Measurements from ENCODE around the gene CYP2S1.

The CYP2S1 gene

DNA sequence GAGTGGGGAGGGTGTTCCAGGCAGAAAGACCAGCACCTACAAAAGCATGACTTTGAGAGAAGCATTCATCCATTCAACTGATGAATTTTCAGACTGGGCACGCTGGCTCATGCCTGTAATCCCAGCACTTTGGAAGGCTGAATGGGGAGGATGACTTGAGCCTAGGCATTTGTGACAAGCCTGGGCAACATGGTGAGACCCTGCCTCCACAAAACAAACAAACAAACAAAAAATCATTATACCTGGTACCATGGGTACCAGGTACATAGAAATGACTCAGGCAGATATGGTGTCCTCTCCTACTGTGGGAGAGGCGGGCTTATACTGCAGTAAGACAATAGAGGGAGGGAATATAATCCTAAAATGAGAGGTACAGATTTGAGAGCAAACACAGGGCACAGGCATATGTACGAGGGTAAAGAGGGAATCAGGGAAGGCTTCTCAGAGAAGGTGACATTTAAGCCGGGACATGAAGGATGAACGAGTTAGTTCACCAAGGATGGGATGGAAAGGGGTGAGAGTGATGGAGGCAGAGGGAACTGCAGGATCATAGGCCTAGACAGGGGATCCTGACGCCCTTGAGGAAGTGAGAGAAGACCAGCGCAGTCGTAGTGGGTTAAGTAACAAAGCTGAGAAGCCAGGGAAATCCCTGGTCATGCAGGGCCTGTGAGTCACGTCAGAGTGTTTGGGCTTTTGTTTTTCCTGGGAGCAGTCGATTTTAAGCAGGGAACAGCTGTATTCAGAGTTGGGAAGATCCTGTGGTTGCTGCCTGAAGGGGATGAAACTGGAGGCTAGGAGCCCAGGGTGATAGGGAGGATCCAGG lies 2.9 kb downstream of the CYP2S1 start:
- DNase-seq (ENCODE audit: low read depth) = no peak

DNA sequence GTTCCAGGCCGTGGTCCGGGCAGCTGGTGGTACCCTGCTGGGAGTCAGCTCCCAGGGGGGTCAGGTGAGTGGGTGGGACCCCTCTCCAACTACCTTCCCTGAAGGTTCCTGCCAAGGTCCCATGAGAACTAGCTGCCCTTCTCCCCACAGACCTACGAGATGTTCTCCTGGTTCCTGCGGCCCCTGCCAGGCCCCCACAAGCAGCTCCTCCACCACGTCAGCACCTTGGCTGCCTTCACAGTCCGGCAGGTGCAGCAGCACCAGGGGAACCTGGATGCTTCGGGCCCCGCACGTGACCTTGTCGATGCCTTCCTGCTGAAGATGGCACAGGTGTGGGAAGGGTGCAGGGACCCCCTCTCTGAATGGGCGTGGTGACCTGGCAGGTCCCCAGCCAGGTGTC lies 5.5 kb downstream of the CYP2S1 start:
- no peak for DNase-seq (ENCODE audit: low read depth)

DNA sequence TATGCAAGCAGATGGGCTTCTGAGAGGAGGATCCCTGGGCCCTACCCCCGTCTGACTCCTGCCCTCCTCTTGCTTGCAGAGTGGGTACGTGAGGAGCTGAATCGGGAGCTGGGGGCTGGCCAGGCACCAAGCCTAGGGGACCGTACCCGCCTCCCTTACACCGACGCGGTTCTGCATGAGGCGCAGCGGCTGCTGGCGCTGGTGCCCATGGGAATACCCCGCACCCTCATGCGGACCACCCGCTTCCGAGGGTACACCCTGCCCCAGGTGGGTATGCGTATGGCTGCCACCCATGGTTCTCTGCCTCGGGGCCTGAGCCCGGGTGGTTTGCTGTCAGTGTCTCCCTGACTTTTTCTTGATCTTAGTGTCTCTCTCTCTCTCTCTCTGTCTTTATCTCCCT lies 10.4 kb downstream of the CYP2S1 start:
- no peak for DNase-seq (ENCODE audit: low read depth)

DNA sequence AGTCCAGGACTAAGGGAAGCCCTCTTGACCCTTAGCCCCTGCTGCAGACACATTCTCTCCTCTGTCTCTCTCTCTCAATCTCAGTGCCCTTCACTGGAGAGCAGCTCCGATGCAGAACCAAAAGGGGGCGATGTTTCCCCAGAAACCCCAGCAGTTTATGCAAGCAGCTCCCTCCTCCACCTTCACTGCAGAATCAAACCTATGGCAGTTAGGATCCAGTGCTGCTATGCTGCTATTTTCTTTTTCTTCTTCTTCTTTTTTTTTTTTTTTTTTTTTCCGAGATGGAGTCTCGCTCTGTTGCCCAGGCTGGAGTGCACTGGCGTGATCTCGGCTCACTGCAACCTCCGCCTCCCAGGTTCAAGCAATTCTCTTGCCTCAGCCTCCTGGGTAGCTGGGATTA lies 11.3 kb downstream of the CYP2S1 start:
- DNase-seq (ENCODE audit: low read depth) = peak; percentile 78

DNA sequence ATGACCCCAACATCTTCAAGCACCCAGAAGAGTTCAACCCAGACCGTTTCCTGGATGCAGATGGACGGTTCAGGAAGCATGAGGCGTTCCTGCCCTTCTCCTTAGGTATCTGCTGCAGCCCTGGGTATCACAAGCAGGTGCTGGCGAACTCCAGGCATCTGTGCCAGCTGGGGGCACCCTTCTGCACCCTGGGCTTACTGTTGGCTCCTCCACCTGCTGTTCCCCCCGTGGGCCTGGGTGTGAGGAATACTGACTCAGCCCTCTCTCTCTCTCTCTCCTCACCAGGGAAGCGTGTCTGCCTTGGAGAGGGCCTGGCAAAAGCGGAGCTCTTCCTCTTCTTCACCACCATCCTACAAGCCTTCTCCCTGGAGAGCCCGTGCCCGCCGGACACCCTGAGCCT lies 13.0 kb downstream of the CYP2S1 start:
- DNase-seq (ENCODE audit: low read depth) = no peak

DNA sequence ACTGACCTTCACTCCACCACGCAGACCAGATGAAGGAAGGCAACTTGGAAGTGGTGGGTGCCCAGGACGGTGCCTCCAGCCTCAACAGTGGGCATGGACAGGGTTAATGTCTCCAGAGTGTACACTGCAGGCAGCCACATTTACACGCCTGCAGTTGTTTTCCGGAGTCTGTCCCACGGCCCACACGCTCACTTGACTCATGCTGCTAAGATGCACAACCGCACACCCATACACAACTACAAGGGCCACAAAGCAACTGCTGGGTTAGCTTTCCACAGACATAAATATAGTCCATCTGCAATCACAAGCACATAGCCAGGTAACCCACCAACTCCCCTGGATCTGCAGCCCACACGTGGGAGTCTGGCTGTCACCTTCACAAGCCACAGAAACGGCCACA lies 13.4 kb downstream of the CYP2S1 start:
- no peak for DNase-seq (ENCODE audit: low read depth)

DNA sequence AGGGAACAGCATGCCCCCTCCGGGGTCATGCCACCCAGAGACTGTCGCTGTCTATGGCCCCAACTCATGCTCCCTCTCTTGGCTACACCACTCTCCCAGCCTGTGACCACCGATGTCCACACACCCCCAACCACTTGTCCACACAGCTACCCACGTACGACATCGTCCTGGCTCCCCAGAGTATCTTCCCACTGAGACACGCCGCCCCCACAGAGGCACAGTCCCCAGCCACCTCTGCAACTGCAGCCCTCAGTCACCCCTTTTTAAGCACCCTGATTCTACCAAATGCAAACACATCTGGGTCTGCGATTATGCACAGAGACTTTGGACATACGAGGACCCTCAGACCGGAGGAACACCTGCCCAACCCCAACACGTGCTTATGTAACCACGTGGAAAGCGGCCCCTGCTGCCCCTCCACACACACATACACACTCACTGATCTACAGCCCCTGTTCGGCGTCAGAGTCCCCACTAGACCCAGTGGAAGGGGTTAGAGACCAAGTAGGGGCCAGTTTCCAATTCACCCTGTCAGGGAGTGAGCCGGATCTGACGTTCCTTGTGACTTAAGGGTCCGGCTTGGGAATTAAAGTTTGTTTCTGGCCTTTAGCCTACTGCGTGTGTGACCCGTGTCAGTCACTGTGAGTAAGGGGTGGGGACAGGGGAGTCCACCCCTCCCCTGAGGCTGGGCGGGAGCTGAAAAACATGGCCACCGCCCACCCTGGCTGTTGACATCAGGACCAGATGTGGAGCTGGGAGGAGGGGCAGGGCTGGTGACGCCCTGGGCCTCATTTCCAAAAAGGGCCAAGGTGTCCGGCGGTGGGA lies 14.1 kb downstream of the CYP2S1 start:
- no peak for DNase-seq (ENCODE audit: low read depth)

DNA sequence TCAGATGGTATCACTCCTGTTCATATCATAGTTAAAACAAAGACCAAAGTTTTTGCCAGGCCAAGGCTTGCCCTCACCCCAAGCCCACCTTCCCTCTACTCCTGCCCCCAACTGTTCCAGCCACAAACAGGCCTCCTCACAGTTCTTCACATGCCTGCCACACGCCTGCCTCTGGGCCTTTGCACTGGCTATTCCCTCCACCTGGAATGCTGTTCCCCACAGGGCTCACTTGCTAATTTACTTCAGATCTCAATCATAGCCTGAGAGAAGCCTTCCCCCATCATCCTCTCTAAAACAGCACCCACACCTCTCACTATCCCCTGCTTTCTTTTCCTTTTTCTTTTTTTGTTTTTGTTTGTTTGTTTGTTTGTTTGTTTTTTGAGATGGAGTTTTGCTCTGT lies 21.1 kb downstream of the CYP2S1 start:
- DNase-seq (ENCODE audit: low read depth) = no peak

DNA sequence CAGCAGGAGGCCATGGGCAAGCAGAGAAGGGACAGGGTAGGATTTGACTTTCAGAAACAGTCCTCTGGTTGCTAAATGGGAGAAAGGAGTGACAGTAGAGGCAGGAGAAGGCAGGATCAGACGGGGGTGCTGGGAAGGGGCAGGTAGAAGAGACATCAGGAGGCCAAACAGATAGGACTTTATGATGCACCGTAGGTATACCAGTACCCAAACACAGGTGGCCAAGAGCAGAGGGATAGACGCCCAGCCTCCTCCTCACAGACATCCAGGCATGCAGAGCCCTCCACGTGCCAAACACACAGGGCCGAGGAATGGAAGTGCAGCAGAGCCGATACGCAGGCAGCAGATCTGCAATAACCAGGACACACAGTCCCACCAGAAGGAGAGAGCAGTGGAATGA lies 24.7 kb downstream of the CYP2S1 start:
- DNase-seq (ENCODE audit: low read depth) = no peak

DNA sequence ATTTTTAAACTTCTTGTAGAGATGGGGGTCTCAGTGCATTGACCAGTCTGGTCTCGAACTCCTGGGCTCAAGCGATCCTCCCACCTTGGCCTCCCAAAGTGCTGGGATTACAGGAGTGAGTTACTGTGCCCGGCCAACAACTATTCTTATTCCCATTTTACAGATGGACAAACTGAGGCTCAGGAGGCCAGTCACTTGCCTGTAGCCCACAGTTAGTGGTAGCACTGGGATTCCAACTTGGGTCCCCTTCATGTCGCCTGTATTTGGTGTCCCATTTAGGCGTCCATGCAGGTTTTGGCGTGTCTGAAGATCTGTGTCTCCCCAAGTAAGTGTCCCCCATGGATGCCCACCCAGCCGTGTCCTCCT lies 25.2 kb downstream of the CYP2S1 start:
- no peak for DNase-seq (ENCODE audit: low read depth)

DNA sequence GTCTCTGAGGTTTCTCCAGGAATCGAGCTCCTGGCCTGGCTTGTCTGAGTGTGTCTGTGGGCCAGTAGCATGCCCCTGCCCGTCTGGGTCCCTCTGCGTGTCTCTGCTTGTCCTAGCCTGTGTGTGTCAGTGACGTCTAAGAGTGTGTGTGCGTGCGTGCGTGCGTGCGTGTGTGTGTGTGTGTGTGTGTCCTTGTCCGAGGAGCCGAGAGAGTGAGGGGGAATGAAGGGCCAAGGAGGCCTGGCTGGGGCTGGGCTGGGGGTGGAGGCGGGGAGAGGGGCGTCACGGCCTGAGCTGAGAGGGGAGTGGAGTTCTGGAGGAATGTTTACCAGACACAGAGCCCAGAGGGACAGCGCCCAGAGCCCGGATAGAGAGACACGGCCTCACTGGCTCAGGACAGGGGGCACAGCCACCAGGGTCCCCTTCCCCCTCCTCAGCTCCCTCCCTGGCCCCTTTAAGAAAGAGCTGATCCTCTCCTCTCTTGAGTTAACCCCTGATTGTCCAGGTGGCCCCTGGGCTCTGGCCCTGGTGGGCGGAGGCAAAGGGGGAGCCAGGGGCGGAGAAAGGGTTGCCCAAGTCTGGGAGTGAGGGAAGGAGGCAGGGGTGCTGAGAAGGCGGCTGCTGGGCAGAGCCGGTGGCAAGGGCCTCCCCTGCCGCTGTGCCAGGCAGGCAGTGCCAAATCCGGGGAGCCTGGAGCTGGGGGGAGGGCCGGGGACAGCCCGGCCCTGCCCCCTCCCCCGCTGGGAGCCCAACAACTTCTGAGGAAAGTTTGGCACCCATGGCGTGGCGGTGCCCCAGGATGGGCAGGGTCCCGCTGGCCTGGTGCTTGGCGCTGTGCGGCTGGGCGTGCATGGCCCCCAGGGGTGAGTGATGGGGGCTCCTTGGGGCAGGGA lies 25.8 kb downstream of the CYP2S1 start, which contains the start of gene AXL:
Gene AXL (plus strand): TSS at position 609 of the 893 bp plus-strand sequence. CDS start 170 bp downstream, at position 779.
- DNase-seq (ENCODE audit: low read depth) = no peak

DNA sequence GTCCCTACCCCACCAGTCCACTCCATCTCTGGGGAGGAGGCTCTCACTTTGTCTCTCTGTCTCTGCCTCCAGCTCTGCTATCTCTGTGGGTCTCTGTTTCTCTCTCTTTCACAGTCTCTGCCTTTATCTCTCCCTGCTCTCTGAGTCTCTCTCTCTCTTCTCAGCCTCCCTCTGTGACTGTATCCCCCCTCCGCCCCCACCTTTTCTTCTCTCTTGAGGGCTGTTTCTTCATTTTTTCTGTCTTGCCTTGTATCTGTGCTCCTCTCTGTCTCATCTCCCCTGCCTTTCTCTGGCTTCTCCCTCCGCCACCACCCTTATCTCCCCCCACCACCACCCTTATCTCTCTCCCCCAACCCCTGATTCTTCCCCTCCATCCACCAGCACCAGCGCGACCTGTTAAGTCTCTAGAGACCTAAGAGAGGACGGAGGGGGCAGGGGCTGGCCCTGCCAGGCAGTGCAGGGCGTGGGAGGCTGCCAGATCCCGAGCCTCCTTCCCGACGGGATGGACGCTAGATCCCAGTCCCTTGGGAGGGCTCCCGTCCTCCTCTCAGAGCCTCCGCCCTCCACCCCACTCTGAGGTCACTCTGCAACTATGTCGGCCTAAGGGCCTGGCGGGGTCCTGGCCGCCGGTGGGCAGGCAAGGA lies 27.0 kb downstream of the CYP2S1 start:
- DNase-seq (ENCODE audit: low read depth) = no peak

DNA sequence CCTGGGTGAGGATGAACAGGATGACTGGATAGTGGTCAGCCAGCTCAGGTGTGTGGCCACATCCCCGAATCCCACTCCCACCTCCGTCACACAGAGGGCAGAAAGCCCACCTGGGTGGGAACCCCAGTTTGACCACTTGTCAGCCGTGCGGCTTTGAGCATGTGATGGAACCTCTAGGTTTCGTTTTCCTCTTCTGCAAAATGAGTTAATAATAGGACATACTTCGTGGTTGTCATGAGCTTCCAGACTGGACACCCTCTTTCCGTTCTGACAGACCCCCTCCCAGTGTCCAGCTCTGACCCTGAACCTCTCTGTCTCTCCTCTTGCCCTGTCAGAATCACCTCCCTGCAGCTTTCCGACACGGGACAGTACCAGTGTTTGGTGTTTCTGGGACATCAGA lies 27.8 kb downstream of the CYP2S1 start:
- DNase-seq (ENCODE audit: low read depth) = no peak

DNA sequence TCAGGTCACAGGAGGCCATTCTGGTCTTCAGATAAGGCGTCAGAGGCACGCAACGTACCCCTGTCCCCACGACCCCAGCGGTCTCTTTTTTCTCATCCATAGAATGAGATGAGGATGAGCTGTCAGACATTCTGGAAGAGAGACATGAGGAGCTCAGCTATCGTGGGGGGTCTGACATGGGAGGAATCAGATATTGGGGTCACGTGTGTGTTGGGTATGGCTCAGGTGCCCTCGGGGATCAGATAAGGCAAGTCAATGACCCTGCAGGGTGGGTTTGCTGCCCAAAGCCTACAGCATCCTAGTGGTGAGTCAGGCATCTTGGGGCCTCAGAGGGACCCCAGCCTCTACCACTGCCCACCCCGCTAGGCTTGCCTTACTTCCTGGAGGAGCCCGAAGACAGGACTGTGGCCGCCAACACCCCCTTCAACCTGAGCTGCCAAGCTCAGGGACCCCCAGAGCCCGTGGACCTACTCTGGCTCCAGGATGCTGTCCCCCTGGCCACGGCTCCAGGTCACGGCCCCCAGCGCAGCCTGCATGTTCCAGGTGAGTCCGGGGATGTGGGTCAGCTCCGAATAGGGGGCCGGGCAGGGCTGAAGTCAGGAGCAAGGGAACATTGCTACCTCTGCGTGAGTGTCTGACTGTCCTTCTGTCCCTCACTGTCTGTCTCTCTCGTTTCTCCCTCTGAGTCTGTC lies 28.6 kb downstream of the CYP2S1 start:
- no peak for DNase-seq (ENCODE audit: low read depth)

DNA sequence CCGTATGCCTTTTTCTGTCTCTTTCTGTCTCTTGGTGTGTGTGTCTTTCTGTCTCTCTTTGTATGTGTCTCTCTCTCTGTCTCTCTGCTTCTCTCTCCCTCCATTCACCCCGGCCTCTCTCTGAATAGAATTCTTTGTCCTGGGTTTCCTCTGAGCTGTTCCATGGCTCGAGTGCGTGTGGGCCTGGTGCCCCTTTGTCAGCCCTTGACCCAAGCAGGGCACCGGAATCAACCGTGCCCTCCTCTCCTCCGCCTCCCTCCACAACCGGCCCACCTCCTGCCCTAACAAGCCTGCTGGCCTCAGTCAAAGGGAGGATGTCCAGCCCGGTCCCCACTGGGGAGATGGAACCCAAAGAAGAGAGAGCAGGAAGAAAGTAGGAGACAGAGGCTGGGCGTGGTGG lies 29.2 kb downstream of the CYP2S1 start:
- no peak for DNase-seq (ENCODE audit: low read depth)

DNA sequence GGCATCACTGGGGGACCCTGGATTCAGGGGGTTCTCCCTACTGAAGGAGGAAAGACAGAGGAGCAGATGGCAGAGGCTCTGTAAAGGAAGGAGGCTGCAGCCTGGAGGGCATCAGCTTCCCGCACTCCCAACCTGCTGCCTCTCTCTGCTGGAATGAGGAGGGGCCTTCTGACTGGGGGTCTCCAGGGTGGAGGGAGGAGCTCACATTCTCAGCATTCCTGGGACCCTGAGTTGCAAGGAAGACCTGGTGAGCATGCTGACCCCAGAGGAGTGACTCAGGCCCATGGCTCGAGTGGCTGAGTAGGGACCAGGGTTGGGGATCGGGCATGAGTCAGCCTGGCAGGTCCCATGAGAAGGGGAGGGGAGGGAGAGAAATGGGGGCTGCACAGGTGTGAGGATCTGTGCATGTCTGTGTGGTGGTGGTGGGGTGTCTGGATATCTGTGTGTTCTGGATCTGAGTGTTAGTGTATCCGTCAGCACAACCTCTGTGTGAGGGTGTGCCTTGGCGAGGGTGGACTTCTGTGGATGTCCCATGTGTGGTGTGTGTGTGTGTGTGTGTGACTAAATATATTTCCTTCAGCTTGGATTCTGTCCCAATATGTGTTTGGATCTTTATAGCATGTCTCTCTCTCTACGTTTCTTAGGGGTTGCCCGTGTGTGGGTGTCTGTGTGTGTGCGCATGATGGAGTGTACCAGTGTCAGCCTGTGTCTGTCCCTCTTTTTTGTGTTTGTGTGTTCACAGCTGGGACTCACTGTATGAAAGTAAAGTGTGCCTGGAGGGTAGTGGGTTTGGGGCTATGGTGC lies 30.6 kb downstream of the CYP2S1 start:
- DNase-seq (ENCODE audit: low read depth) = no peak

DNA sequence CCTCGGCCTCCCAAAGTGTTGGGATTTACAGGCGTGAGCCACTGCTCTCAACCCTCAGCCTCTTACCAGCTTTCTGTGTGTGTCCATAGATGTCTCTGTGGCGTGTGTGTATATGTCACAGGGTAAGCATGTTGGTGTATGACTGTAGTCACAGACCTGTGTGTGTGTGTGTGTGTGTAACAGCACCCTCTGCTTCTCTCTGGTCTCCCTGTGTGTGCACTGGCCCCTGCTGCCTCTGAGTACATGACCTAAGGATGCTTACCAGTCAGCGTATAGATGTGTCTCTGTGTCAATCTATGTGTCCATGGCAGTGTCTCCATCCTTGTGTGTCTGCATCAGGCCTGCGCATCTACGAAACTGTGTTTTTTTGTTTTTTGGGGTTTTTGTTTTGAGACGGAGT lies 31.6 kb downstream of the CYP2S1 start:
- no peak for DNase-seq (ENCODE audit: low read depth)

DNA sequence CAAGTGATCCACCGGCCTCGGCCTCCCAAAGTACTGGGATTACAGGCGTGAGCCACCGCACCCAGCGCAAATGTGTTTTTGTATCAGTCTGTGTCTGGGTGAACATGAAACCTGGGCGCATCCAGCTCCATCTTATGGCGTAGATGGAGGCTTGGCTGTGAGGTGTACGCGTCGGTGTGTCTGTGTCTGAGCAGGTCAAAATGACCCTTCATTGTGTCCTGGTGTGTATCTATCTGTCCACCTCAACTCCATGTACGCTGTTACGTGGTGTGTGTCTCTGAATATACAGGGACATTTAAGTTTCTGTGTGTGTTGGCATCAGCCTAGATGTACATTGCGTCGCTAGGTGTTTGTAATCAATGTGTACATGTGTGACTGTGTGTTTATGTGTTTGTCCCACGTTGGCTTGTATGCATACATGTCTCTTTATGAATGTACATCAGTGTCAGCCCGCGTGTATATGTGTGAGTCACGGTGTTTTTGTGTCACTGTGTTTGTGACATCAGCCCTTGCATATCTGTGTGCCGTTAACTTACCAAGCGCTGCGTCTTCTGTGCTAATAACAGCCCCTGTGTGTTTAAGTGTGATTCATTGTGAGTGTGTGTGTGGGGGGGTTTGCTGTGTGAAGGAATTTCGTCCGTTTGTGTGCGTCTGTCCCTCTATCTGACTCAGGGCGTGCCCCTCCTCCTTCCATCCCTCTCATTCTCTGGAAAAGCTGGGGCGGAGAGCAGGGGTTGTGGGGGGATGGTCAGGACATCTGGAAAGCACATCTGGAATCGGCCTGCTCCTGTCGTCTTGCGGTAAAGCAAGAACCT lies 32.4 kb downstream of the CYP2S1 start:
- peak; percentile 42 for DNase-seq (ENCODE audit: low read depth)

DNA sequence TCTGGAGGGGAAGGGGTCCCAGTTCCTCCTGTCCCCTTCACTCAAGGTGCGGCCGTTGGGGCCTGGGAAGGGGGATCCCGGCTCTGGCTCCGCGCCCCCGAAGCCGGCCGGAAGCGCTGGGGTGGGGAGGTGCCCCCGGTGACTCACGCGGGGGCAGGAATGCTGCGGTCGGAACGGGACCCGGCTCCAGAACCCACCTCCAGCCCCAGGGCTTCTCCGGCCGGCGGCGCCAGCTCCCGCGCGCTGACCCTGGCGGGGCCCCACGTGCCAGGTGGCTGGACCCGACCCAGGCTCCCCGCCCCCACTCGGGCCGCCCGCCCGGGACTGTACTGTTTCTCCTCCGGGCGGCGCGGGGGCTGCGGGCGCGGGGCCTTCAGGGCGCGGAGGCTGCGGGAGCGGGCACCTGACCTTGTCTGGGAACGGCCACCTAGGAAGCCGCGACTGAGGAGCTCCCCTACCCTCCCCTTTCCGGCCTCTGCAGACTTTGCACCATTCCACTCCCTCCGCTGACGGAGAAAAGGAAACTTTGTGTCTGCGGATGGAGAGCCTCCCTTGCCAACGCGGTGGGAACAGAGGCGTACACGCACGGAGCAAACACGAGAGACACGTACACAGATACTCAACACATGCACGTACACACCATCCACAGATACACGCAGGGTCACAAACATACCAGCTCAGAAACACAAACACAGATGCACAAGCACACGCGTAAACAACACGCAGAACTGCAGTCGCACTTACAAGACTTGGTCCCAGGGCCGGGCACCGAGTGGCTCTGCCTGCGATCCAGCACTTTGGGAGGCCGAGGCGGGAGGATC lies 33.2 kb downstream of the CYP2S1 start:
- DNase-seq (ENCODE audit: low read depth) = peak; percentile 16
